ENCODE measurements around the gene RBM19.
"Not testable (repeated sequence)": the region's sequence is repeated elsewhere in the genome, so short reads cannot be mapped to it uniquely, and the experiment has no call there.

The RBM19 gene

GRCh38 chr12:113965951-113966797 lies at the start of gene RBM19:
RBM19 (minus strand) TSS chr12:113966325; CDS start chr12:113966227, 98 bp downstream.
- in situ Hi-C loops (cut with MboI; ENCODE audit: low sequenced_read_pairs): no loop called here

- in situ Hi-C loops (cut with MboI; ENCODE audit: low sequenced_read_pairs): no loop called here
These were observed 49.7 kb upstream of the RBM19 start for GRCh38 chr12:114015851-114016250.

- in situ Hi-C loops (cut with MboI; ENCODE audit: low sequenced_read_pairs): no loop called here
These were observed 47.6 kb upstream of the RBM19 start for GRCh38 chr12:114013575-114014345.

GRCh38 chr12:114012744-114013431 lies 46.8 kb upstream of the RBM19 start:
- in situ Hi-C loops (cut with MboI; ENCODE audit: low sequenced_read_pairs): no loop called here

GRCh38 chr12:114011711-114012110 lies 45.6 kb upstream of the RBM19 start:
- in situ Hi-C loops (cut with MboI; ENCODE audit: low sequenced_read_pairs): no loop called here

- in situ Hi-C loops (cut with MboI; ENCODE audit: low sequenced_read_pairs): no loop called here
These were observed 40.6 kb upstream of the RBM19 start for GRCh38 chr12:114006482-114007425.

GRCh38 chr12:114004402-114004801 lies 38.3 kb upstream of the RBM19 start:
- in situ Hi-C loops (cut with MboI; ENCODE audit: low sequenced_read_pairs): no loop called here

- in situ Hi-C loops (cut with MboI; ENCODE audit: low sequenced_read_pairs): no loop called here
These were observed 37.2 kb upstream of the RBM19 start for GRCh38 chr12:114003286-114003685.

- in situ Hi-C loops (cut with MboI; ENCODE audit: low sequenced_read_pairs): no loop called here
These were observed 35.6 kb upstream of the RBM19 start for GRCh38 chr12:114001511-114002340.

- in situ Hi-C loops (cut with MboI; ENCODE audit: low sequenced_read_pairs): no loop called here
These were observed 34.7 kb upstream of the RBM19 start for GRCh38 chr12:114000861-114001260.

GRCh38 chr12:114000261-114000660 lies 34.1 kb upstream of the RBM19 start:
- in situ Hi-C loops (cut with MboI; ENCODE audit: low sequenced_read_pairs): not testable (repeated sequence)

- in situ Hi-C loops (cut with MboI; ENCODE audit: low sequenced_read_pairs): no loop called here
These were observed 31.2 kb upstream of the RBM19 start for GRCh38 chr12:113997365-113997764.

- in situ Hi-C loops (cut with MboI; ENCODE audit: low sequenced_read_pairs): no loop called here
These were observed 29.9 kb upstream of the RBM19 start for GRCh38 chr12:113996026-113996425.

- in situ Hi-C loops (cut with MboI; ENCODE audit: low sequenced_read_pairs): no loop called here
These were observed 27.9 kb upstream of the RBM19 start for GRCh38 chr12:113994051-113994450.

- in situ Hi-C loops (cut with MboI; ENCODE audit: low sequenced_read_pairs): not testable (repeated sequence)
These were observed 26.6 kb upstream of the RBM19 start for GRCh38 chr12:113992751-113993150.

GRCh38 chr12:113991224-113992044 lies 25.3 kb upstream of the RBM19 start:
- in situ Hi-C loops (cut with MboI; ENCODE audit: low sequenced_read_pairs): no loop called here

GRCh38 chr12:113990250-113991223 lies 24.4 kb upstream of the RBM19 start:
- in situ Hi-C loops (cut with MboI; ENCODE audit: low sequenced_read_pairs): no loop called here

Measured in hTERT RPE-1 (cell line).